B cell (primary cell): Measurements from ENCODE around the gene TLL2.

ENCODE experiments used
- CTCF ChIP-seq: fragments of 200-600 bp; IDR thresholded peaks from one replicate; pipeline ENCODE4 v1.8.0; 2022; ENCODE audit warnings: antibody characterized with exemption, mild to moderate bottlenecking
- EZH2 ChIP-seq: IDR thresholded peaks from 2 replicates; pipeline ENCODE4 v1.6.1; 2012; ENCODE audit warnings: borderline replicate concordance, low read depth, mild to moderate bottlenecking, moderate library complexity, low read length; ENCODE audit not compliant: insufficient read depth, poor library complexity, severe bottlenecking

- TF ChIP-seq CTCF (no peak), EZH2 (no peak)
Observed at GRCh38 chr10:96402417-96403305, 111.1 kb downstream of the TLL2 start.
